Measurements from ENCODE around the gene CHRNA10.
"Not testable (repeated sequence)": the region's sequence is repeated elsewhere in the genome, so short reads cannot be mapped to it uniquely, and the experiment has no call there.

The CHRNA10 gene

GRCh38 chr11:3664032-3664630 is 7.1 kb downstream of the CHRNA10 start:
- peak; percentile 43 for DNase-seq

DNA sequence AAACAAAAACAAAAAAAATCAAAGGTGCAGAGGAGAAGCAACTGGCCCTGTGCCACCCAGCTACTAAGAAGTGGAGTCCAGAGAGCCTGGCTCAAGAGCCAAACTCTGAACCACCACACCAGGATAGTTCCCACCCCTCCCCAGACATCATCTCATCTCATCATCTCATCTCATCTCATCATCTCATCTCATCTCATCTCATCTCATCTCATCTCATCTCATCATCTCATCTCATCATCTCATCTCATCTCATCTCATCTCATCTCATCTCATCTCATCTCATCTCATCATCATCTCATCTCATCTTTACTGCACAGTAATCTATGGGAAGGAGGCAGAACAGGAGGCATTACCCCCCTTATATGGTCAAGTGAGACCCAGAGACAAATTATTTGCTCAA is 8.3 kb downstream of the CHRNA10 start:
- DNase-seq: no peak

DNA sequence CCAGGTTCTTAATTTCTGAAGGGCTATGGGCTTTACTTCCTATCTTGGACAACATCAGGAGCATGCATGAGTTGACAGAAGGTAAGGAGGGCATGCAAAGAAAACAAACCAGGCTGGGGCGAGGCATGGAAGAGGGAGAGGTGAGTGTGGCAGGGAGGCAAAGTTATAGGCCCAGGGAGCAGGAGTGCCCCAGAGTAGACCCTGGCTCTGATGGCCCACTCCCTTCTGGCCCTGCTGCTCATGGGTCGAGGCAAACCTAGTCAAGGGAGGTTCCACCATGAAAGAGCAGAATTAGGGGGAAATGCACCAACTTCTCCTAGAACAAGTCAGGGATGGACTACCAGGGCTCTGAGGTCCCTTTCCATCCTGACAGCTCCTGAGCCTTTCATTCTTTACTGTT is 10.2 kb downstream of the CHRNA10 start:
- no peak for DNase-seq

- no peak for DNase-seq
Observed at GRCh38 chr11:3659595-3660515, 11.3 kb downstream of the CHRNA10 start.

DNA sequence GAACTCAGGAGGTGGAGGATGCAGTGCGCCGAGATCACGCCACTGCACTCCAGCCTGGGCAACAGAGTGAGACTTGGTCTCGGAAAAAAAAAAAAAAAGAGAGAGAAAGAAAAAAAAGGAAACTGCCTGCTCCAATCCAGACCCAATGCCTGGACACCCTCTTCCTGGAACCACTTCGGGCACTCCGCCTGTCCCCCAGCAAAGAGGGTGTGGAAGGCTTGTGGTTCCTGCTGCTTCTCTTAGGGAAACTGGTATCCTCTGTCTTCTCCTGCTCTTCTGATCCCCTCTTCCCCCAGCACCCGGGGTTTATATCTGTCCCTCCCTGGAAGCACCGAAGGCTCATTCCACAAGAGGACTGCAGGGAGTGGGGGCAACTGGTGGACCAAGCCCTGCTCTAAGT is 12.9 kb downstream of the CHRNA10 start:
- DNase-seq: no peak

- not testable (repeated sequence) for DNase-seq
Observed at GRCh38 chr11:3657331-3657730, 13.9 kb downstream of the CHRNA10 start.

DNA sequence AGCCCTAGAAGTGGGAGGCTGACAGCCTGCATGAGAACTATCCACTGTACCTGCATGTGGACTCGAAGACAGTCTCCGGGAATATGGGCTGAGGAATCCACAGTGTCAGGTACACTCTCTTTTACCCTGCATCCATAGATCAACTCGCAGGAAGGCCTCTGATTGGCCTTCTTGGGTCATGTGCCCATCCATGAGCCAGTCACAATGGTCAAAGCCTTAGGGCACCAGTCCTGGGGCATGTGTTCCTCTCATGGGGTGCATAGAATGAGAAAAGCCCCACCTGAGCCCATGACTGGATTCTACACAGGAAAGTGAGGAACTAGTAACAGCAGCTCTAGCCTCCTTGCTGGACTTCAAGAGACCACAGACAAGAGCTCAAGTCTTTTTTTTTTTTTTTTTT is 15.6 kb downstream of the CHRNA10 start:
- no peak for DNase-seq

DNA sequence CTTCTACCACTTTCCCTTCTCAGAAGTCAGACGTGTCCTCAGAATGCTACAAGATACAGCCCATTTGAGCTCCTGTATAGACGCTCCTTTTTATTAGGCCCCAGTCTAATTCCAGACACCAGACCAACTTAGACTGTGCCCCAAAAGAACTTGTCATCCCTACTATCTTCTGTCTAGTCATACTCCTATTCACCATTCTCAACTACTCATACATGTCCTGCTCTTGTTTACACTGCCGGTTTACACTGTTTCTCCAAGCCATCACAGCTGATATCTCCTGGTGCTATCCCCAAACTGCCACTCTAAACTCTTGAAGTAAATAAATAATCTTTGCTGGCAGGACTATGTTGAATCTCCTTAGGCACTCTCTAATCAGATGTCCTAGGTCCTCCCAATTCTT is 18.7 kb downstream of the CHRNA10 start:
- not testable (repeated sequence) for DNase-seq

- DNase-seq: not testable (repeated sequence)
Observed at GRCh38 chr11:3649374-3649773, 21.8 kb downstream of the CHRNA10 start.

DNA sequence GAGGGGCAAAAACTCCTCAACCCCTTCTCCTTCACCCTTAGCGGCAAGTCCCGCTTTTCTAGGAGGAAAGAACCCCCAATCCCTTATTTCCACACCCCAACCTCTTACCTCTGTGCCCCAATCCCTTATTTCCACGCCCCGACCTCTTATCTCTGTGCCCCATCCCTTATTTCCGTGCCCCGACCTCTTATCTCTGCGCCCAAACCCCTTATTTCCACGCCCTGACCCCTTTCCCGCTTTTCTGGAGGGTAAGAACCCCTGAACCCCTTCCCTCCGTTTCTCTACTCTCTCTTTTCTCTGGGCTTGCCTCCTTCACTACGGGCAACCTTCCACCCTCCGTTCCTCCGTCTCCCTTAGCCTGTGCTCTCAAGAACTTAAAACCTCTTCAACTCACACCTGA is 22.3 kb downstream of the CHRNA10 start:
- DNase-seq: not testable (repeated sequence)

- no peak for DNase-seq
Observed at GRCh38 chr11:3645552-3645951, 25.6 kb downstream of the CHRNA10 start.

GRCh38 chr11:3644817-3645235 is 26.4 kb downstream of the CHRNA10 start, which contains the start of gene ART1:
ART1 (plus strand) TSS chr11:3645128; CDS start chr11:3659214, 14,086 bp downstream.
- DNase-seq: no peak

GRCh38 chr11:3643102-3643546 is 28.1 kb downstream of the CHRNA10 start:
- DNase-seq: not testable (repeated sequence)

DNA sequence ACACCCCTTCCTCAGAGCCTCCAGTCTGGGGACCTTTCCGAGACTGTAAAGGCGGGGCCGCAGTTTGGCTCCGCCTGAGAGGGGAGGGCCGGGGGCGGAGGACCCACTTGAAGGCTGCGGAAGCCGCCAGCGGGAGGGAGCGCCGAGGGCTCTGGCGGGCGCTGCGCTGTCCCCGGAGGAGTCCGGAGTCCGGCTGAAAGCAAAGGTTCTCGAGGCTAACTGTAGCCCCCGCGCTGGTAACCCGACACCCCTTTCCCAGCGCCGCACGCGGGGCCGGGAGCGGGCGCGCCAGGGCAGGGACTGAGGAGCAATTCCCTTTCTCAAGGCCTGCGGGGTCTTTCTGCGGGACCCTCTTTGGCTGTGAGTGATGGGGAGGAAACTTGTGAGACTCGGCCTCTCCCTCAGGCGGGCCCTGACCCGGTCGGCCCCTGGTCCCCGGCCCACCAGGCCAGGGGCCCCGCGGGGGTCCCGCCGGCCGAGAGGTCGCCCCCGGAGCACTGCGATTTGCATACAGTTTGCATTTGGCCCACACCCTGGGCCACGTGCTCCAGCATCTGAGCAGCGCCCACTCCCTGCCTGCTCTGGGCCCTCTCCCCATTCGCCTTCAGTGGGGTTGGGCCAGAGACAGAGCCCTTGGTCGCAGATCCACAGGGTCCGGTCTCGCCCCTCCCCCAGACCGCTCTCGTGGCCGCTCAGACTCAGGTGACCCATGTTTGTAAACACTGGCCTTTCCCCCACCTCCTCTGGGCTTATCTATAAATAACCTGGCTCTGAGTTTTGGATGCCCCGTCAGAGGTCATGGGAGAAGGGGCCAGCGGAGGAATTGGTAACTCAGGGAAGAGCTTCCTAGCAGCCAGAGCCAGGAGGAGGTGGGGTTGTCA is 28.9 kb downstream of the CHRNA10 start:
- DNase-seq: peak; percentile 97

GRCh38 chr11:3641701-3642070 is 29.5 kb downstream of the CHRNA10 start, which contains the start of gene ART5:
ART5 (minus strand) TSS chr11:3641992; CDS start chr11:3641862, 130 bp downstream.
- DNase-seq: no peak

DNA sequence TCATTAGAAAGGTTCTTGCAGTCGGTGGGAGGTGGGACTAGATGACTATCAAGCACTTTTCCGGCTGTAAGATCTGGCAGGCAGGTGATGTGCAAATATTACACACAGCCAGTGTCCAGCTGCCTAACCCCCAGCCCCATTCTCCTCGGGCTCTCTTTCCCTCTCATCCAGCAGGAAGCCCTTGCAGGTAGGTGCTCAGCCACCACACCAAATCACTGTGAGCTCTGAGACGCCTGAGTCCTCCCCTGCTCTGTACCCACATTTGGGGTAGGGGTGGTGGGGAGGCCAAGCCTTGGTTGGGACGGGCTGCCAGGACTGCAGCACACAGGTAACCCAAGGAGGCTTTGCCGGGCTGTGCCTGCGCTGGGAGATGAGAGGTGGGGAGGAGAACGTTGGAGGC is 30.0 kb downstream of the CHRNA10 start:
- no peak for DNase-seq

DNA sequence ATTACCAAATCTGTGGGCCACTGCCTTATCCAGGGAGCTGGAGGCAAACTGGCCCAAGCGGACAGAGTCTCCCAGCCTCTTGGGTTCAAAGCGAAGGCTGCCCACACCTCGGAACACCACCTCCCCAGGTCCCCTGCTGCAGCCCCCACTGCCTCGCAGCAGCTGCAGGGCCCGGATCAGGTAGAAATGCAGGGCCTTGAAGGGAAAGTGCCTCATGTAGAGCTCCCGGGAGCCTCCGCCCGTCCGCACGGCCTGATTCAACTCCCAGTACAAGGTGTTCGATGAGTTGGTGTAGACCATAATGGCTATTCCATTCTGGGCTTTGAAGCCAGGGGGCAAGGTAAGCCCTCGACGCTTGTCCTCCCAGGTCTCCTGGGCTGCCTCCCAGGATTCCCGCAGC is 31.3 kb downstream of the CHRNA10 start:
- no peak for DNase-seq

- no peak for DNase-seq
Observed at GRCh38 chr11:3638513-3638912, 32.7 kb downstream of the CHRNA10 start.

DNA sequence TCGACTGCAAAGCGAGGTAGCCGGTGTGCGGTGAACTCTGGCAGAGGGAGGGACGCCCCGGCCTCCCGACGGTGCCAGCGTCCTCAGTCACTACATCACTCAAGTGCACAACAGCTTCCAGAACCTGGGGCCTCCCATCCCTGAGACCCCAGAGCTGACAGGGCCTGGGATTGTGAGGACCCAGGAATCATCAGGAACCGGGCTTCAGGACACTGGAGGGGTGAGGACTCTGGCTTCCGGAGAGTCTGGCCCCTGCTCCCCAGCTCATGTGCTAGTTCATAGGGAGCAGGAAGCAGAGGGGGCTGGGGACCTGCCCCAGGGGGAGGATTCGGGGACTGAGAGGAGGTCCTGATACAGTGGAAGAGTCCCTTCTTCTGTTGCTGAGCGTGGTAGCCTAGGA is 34.0 kb downstream of the CHRNA10 start:
- DNase-seq: no peak

DNA sequence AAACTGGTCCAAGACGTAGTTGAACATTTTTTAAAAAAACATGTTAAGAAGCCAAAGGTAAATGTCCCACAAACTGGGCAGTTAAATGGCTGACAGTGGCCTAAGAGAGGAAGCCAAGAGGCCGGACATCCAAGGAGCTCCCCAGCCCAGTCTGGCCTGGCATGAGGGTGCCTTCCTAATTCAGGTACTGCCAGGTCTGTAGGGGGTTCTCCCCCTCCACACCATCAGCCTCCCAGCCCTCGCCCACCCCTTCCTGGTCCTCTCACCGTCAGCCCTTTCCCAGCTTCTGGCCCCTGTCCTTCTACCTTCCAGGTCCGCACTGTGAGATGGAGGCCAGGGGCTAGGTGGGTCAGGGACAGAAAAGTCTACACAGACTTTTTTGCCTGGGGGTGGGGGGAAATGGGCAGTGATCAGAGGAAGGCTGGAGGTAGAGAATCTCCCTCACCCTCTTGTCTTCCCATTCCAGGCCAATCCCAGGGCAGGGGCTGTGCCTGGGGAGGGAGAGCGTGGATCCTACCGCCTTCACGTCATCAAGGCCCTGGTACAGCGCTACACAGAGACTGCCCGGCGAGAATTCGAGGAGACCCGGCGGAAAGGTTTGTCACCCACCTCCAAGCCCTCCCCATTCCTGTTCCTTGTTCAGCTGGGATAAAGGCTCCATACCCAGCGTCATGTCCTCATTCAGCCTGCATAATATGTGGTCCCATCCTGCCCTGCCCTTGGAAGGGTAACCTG is 35.4 kb downstream of the CHRNA10 start:
- DNase-seq: no peak

- DNase-seq: peak; percentile 41
Observed at GRCh38 chr11:3632070-3632660, 39.0 kb downstream of the CHRNA10 start.

DNA sequence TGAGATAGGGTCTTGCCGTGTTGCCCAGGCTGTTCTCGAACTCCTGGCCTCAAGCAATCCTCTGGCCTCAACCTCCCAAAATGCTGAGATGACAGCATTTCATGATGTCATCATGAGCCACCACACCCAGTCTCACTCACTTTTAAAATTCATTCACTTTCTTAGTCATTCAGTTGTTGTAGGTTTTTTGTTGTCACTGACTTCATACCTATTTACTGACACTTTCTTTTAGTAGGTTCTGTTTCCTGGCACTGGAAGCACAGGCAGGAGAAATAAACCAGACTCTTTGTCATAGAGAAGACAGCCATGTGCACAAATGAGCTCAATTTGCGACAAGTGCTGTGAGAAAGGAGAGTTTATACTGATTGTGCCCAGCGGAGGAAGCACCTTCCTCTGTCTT is 39.9 kb downstream of the CHRNA10 start:
- DNase-seq: peak; percentile 27
